Spleen (tissue), 7 donors: Measurements from ENCODE around the gene CTNNA2.

Experiments
- POLR2A ChIP-seq, 3 donors: fragments of 450-650 bp; IDR thresholded peaks; one replicate each; pipeline ENCODE4 v1.5.1; 2017; ENCODE audit warnings: antibody characterized with exemption in 3 of 3, mild to moderate bottlenecking in 1 of 3
- TF ChIP-seq, protein P1 (sequence below), 11 experiments: fragments of 200-600 bp in 7 of 11; fragments of 450-650 bp in 4 of 11; sonication (generic) in 4 of 11; IDR thresholded peaks in 8 of 11; conservative IDR thresholded peaks in 3 of 11; 1 replicate in 7 of 11; 2 replicates in 4 of 11; pipeline versions ENCODE4 v1.4.0 to v1.8.0; 2016 to 2021; ENCODE audit warnings: antibody characterized with exemption in 11 of 11, inconsistent platforms in 4 of 11, mild to moderate bottlenecking in 1 of 11
- donor health status: DM: no; HTN: no; CAD: no; lungs with moderate emphysema.
- donor health status: DM: no; HTN: no; CAD: no.
- donor health status: DM: no; HTN: no; CAD: no.

DNA sequence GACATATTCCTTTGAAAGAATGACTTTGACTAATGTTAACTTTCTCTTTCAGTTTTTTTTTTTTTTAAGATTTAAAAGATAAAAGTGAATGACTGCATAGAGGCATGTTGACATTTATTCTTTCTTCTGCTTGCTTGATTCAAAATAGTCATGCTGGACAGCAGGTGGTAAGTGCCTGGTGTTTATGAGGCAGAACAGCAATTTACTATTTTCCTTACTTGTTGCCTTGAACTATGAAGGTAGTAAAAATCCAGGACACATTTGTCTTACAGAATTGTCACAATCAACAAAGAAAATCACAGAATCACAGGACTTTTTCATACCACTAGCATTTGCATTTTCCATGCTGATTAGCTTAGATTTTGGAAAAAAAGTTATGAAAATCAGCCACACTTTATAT, 388.3 kb downstream of the CTNNA2 start:
- no peak for TF ChIP-seq POLR2A (IDR thresholded peaks at IDR 0.05)
- TF ChIP-seq, protein P1, sequence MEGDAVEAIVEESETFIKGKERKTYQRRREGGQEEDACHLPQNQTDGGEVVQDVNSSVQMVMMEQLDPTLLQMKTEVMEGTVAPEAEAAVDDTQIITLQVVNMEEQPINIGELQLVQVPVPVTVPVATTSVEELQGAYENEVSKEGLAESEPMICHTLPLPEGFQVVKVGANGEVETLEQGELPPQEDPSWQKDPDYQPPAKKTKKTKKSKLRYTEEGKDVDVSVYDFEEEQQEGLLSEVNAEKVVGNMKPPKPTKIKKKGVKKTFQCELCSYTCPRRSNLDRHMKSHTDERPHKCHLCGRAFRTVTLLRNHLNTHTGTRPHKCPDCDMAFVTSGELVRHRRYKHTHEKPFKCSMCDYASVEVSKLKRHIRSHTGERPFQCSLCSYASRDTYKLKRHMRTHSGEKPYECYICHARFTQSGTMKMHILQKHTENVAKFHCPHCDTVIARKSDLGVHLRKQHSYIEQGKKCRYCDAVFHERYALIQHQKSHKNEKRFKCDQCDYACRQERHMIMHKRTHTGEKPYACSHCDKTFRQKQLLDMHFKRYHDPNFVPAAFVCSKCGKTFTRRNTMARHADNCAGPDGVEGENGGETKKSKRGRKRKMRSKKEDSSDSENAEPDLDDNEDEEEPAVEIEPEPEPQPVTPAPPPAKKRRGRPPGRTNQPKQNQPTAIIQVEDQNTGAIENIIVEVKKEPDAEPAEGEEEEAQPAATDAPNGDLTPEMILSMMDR (IDR thresholded peaks at IDR 0.05 in 8 of 11, conservative IDR thresholded peaks at IDR 0.05 in 3 of 11) = no peak
